Activated CD8-positive, alpha-beta memory T cell treated with anti-CD3 and anti-CD28 coated beads, Interleukin-2, amount 50 U/mL, for 4 hours (primary cell): Measurements from ENCODE around the gene UPF2.
"Not testable (repeated sequence)": the region's sequence is repeated elsewhere in the genome, so short reads cannot be mapped to it uniquely, and the experiment has no call there.

Experiments used
- DNase-seq: peaks from one replicate; pipeline ENCODE4 v3.0.0-alpha.2; 2020

The UPF2 gene

GRCh38 chr10:12036073-12036655 is 6.4 kb downstream of the UPF2 start:
- no peak for DNase-seq

GRCh38 chr10:12031404-12031803 is 11.2 kb downstream of the UPF2 start:
- DNase-seq: no peak

- DNase-seq: no peak
Observed at GRCh38 chr10:12027539-12027938, 15.1 kb downstream of the UPF2 start.

GRCh38 chr10:12025591-12025990 is 17.0 kb downstream of the UPF2 start:
- DNase-seq: no peak

- DNase-seq: no peak
Observed at GRCh38 chr10:12022580-12023257, 19.9 kb downstream of the UPF2 start.

GRCh38 chr10:12020574-12020973 is 22.0 kb downstream of the UPF2 start:
- DNase-seq: no peak

GRCh38 chr10:12019283-12019971 is 23.2 kb downstream of the UPF2 start:
- DNase-seq: no peak

GRCh38 chr10:12018438-12019282 is 23.9 kb downstream of the UPF2 start:
- DNase-seq: no peak

- DNase-seq: no peak
Observed at GRCh38 chr10:12013926-12014325, 28.7 kb downstream of the UPF2 start.

GRCh38 chr10:12013391-12013790 is 29.2 kb downstream of the UPF2 start:
- DNase-seq: not testable (repeated sequence)

GRCh38 chr10:12010353-12010752 is 32.3 kb downstream of the UPF2 start:
- DNase-seq: no peak

GRCh38 chr10:12008842-12009241 is 33.8 kb downstream of the UPF2 start:
- DNase-seq: not testable (repeated sequence)

- DNase-seq: no peak
Observed at GRCh38 chr10:12006671-12007070, 35.9 kb downstream of the UPF2 start.

- DNase-seq: no peak
Observed at GRCh38 chr10:11993834-11994468, 48.7 kb downstream of the UPF2 start.

GRCh38 chr10:11988924-11989323 is 53.7 kb downstream of the UPF2 start:
- DNase-seq: no peak

- peak; percentile 69 for DNase-seq
Observed at GRCh38 chr10:11986593-11987216, 55.9 kb downstream of the UPF2 start.

- DNase-seq: no peak
Observed at GRCh38 chr10:11982253-11982652, 60.4 kb downstream of the UPF2 start.

- DNase-seq: no peak
Observed at GRCh38 chr10:11975795-11976194, 66.8 kb downstream of the UPF2 start.

- not testable (repeated sequence) for DNase-seq
Observed at GRCh38 chr10:11972523-11972922, 70.1 kb downstream of the UPF2 start.

- no peak for DNase-seq
Observed at GRCh38 chr10:11962176-11962575, 80.4 kb downstream of the UPF2 start.

- no peak for DNase-seq
Observed at GRCh38 chr10:11961771-11962170, 80.8 kb downstream of the UPF2 start.

GRCh38 chr10:11959966-11960365 is 82.6 kb downstream of the UPF2 start:
- no peak for DNase-seq
